HG03097 (cell line): ENCODE data around the gene RBFOX2.
"Not testable (repeated sequence)": the region's sequence is repeated elsewhere in the genome, so short reads cannot be mapped to it uniquely, and the experiment has no call there.

Experiments
- ATAC-seq: cut with Tn5 transposase; IDR thresholded peaks from one replicate; pipeline ENCODE4 v1.9.1; 2021; ENCODE audit not compliant: unreplicated experiment, low FRiP score

The RBFOX2 gene

GRCh38 chr22:36044517-36044916 is 15.9 kb upstream of the RBFOX2 start:
- ATAC-seq, result not testable (repeated sequence)

GRCh38 chr22:36042240-36042639 is 13.6 kb upstream of the RBFOX2 start:
- no peak for ATAC-seq

- ATAC-seq, result no peak
Measured at GRCh38 chr22:36039125-36039524, 10.5 kb upstream of the RBFOX2 start.

GRCh38 chr22:36037102-36037758 is 8.6 kb upstream of the RBFOX2 start:
- ATAC-seq, result no peak

- ATAC-seq, result no peak
Measured at GRCh38 chr22:36036167-36036624, 7.6 kb upstream of the RBFOX2 start.

GRCh38 chr22:36032611-36033010 is 4.0 kb upstream of the RBFOX2 start:
- ATAC-seq, result no peak

- no peak for ATAC-seq
Measured at GRCh38 chr22:36029406-36029755, 757 bp upstream of the RBFOX2 start.

GRCh38 chr22:36027935-36028645 is 534 bp downstream of the RBFOX2 start:
- no peak for ATAC-seq

GRCh38 chr22:36027579-36027934 is 1.1 kb downstream of the RBFOX2 start:
- no peak for ATAC-seq

- no peak for ATAC-seq
Measured at GRCh38 chr22:36026741-36027140, 1.9 kb downstream of the RBFOX2 start.

- no peak for ATAC-seq
Measured at GRCh38 chr22:36022697-36023096, 5.9 kb downstream of the RBFOX2 start.

GRCh38 chr22:36022162-36022561 is 6.5 kb downstream of the RBFOX2 start:
- no peak for ATAC-seq

GRCh38 chr22:36021606-36022153 is 6.9 kb downstream of the RBFOX2 start:
- ATAC-seq, result no peak

- not testable (repeated sequence) for ATAC-seq
Measured at GRCh38 chr22:36020865-36021264, 7.8 kb downstream of the RBFOX2 start.

GRCh38 chr22:36017651-36018091 is 11.0 kb downstream of the RBFOX2 start:
- ATAC-seq, result peak; percentile 50

GRCh38 chr22:36016684-36017083 is 11.9 kb downstream of the RBFOX2 start:
- no peak for ATAC-seq

GRCh38 chr22:36015811-36016529 is 12.7 kb downstream of the RBFOX2 start:
- no peak for ATAC-seq

- ATAC-seq, result no peak
Measured at GRCh38 chr22:36015155-36015810, 13.3 kb downstream of the RBFOX2 start.

- ATAC-seq, result no peak
Measured at GRCh38 chr22:36014546-36015074, 14.0 kb downstream of the RBFOX2 start.

GRCh38 chr22:36012332-36012731 is 16.3 kb downstream of the RBFOX2 start:
- ATAC-seq, result no peak

- no peak for ATAC-seq
Measured at GRCh38 chr22:36010882-36011281, 17.7 kb downstream of the RBFOX2 start.
